ENCODE data around the gene XCR1.

DNA sequence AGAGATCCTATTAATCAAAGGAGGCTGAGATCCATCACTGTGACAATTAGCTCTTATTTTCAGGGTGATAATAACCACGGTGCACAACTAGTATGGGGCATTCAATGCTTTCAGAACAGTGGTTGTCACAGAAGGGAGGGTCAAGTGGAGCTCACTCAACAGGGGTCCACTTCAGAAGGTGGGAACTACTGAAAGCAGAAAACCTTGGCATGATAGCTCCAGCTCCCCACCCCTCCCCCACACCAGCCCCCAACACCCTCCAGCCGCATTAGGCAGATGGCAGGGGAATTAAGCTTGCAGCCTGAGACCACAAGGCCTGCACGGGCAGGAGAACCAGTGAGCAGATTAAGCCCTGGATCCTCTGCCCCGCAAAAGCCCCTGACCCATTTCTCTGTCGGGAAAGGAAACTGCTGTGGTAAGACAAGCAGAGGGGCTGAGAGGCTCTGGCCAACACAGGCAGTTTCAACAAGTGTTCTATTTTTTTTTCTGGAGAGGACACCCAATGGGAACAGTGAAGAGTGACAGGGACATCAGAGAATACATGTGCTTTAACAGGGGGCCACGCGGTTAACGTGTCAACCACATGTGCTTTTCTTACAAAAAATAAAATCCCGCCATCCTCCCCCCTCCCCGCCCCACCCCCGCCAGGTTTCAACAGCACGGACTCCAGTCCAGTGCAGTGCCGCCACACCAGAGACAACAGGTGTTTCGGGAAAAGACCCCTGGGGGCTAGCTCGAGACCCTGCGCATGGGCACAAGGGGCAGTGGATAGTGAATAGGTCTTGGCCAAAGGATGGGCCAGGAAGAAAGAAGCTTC lies 32.7 kb downstream of the XCR1 start:
- TF ChIP-seq, protein P1, sequence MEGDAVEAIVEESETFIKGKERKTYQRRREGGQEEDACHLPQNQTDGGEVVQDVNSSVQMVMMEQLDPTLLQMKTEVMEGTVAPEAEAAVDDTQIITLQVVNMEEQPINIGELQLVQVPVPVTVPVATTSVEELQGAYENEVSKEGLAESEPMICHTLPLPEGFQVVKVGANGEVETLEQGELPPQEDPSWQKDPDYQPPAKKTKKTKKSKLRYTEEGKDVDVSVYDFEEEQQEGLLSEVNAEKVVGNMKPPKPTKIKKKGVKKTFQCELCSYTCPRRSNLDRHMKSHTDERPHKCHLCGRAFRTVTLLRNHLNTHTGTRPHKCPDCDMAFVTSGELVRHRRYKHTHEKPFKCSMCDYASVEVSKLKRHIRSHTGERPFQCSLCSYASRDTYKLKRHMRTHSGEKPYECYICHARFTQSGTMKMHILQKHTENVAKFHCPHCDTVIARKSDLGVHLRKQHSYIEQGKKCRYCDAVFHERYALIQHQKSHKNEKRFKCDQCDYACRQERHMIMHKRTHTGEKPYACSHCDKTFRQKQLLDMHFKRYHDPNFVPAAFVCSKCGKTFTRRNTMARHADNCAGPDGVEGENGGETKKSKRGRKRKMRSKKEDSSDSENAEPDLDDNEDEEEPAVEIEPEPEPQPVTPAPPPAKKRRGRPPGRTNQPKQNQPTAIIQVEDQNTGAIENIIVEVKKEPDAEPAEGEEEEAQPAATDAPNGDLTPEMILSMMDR (conservative IDR thresholded peaks at IDR 0.05; ENCODE audit: low read depth, low read length), result no peak
- no peak for TF ChIP-seq EZH2 (IDR thresholded peaks at IDR 0.05; ENCODE audit: borderline replicate concordance, low read depth, low read length, poor library complexity, severe bottlenecking)

Measured in A673 (cell line).